Measurements from ENCODE around the gene NOL7. TPM values are rescaled to one million over a fixed set of nuclear protein-coding genes. Genes with fewer than 3 reads are reported as not detected.

NOL7 gene
- total and polyA plus RNA-seq, 4 donors = 25.6 to 43.0 (median 31.0) TPM

GRCh38 chr6:13663986-13664385, 48.9 kb downstream of the NOL7 start:
- peaks cover 3 to 21% (median 13%) of the 10 kb centered on the region in 4 donors for H3K4me1 ChIP-seq (ENCODE audit: control insufficient read depth in 4 of 4, insufficient read depth in 4 of 4, low read length in 3 of 4)
- 51% methylated on average over 4 of the region's 4 CpGs for WGBS
- TF ChIP-seq HNF4A (conservative IDR thresholded peaks at IDR 0.05) (peak; percentile 50 to 51), SP1 (IDR thresholded peaks at IDR 0.05) (no peak)

GRCh38 chr6:13664703-13665352, 49.7 kb downstream of the NOL7 start:
- Histone ChIP-seq H3K9me3 (ENCODE audit: control insufficient read depth in 4 of 4, low read length in 3 of 4) (no peaks in the 10 kb centered on the region), H3K4me1 (ENCODE audit: control insufficient read depth in 4 of 4, insufficient read depth in 4 of 4, low read length in 3 of 4) (peaks cover 3 to 21% (median 13%) of the 10 kb centered on the region in 4 donors), H3K27me3 (ENCODE audit: control insufficient read depth in 4 of 4, insufficient read depth in 4 of 4, low read length in 3 of 4) (no peaks in the 10 kb centered on the region), H3K36me3 (ENCODE audit: control insufficient read depth in 4 of 4, insufficient read depth in 3 of 4, low read depth in 1 of 4, low read length in 3 of 4) (no peaks in the 10 kb centered on the region), H3K4me3 (ENCODE audit: low read depth in 1 of 3, low read length in 3 of 3) (no peak overlapping the region), H3K27ac (ENCODE audit: low read depth in 1 of 2, low read length in 2 of 2) (no peak overlapping the region), H3K9ac (ENCODE audit: low read depth in 1 of 2, low read length in 2 of 2) (no peak overlapping the region)
- no peak for DNase-seq (ENCODE audit: low spot score)
- TF ChIP-seq ATF3 (IDR thresholded peaks at IDR 0.05) = no peak
- TF ChIP-seq REST (IDR thresholded peaks at IDR 0.05) = no peak
- TF ChIP-seq YY1 (IDR thresholded peaks at IDR 0.05) = no peak
- no peak for TF ChIP-seq HNF4G (IDR thresholded peaks at IDR 0.05)
- no peak for TF ChIP-seq FOXA1 (IDR thresholded peaks at IDR 0.05)
- no peak for TF ChIP-seq MAX (IDR thresholded peaks at IDR 0.05)
- no peak for TF ChIP-seq SP1 (IDR thresholded peaks at IDR 0.05)
- TF ChIP-seq JUND (IDR thresholded peaks at IDR 0.05) = no peak

More at GRCh38 chr6:13663986-13664385, 48.9 kb downstream of the NOL7 start:
- Histone ChIP-seq H3K9ac (ENCODE audit: low read depth in 1 of 2, low read length in 2 of 2) (no peak overlapping the region), H3K4me3 (ENCODE audit: low read depth in 1 of 3, low read length in 3 of 3) (no peak overlapping the region), H3K27ac (ENCODE audit: low read depth in 1 of 2, low read length in 2 of 2) (no peak overlapping the region), H3K9me3 (ENCODE audit: control insufficient read depth in 4 of 4, low read length in 3 of 4) (no peaks in the 10 kb centered on the region), H3K27me3 (ENCODE audit: control insufficient read depth in 4 of 4, insufficient read depth in 4 of 4, low read length in 3 of 4) (no peaks in the 10 kb centered on the region), H3K36me3 (ENCODE audit: control insufficient read depth in 4 of 4, insufficient read depth in 3 of 4, low read depth in 1 of 4, low read length in 3 of 4) (no peaks in the 10 kb centered on the region)
- DNase-seq (ENCODE audit: low spot score) = no peak

GRCh38 chr6:13666194-13667105, 51.3 kb downstream of the NOL7 start:
- Histone ChIP-seq H3K4me1 (ENCODE audit: control insufficient read depth in 4 of 4, insufficient read depth in 4 of 4, low read length in 3 of 4) (peaks cover 2 to 21% (median 13%) of the 10 kb centered on the region in 4 donors), H3K27ac (ENCODE audit: low read depth in 1 of 2, low read length in 2 of 2) (no peak overlapping the region), H3K9me3 (ENCODE audit: control insufficient read depth in 4 of 4, low read length in 3 of 4) (no peaks in the 10 kb centered on the region), H3K4me3 (ENCODE audit: low read depth in 1 of 3, low read length in 3 of 3) (no peak overlapping the region), H3K36me3 (ENCODE audit: control insufficient read depth in 4 of 4, insufficient read depth in 3 of 4, low read depth in 1 of 4, low read length in 3 of 4) (no peaks in the 10 kb centered on the region), H3K27me3 (ENCODE audit: control insufficient read depth in 4 of 4, insufficient read depth in 4 of 4, low read length in 3 of 4) (no peaks in the 10 kb centered on the region), H3K9ac (ENCODE audit: low read depth in 1 of 2, low read length in 2 of 2) (no peak overlapping the region)
- DNase-seq (ENCODE audit: low spot score) = no peak
- 94% methylated on average over 8 of the region's 8 CpGs for WGBS
- TF ChIP-seq HNF4A (conservative IDR thresholded peaks at IDR 0.05) (no peak), MAX (IDR thresholded peaks at IDR 0.05) (no peak), JUND (IDR thresholded peaks at IDR 0.05) (no peak), ATF3 (IDR thresholded peaks at IDR 0.05) (no peak), FOXA2 (IDR thresholded peaks at IDR 0.05) (no peak), EGR1 (IDR thresholded peaks at IDR 0.05; ENCODE audit: low read depth in 2 of 2) (no peak), TAF1 (conservative IDR thresholded peaks at IDR 0.05) (no peak), ZBTB33 (IDR thresholded peaks at IDR 0.05) (no peak), REST (IDR thresholded peaks at IDR 0.05) (no peak), NR2F2 (IDR thresholded peaks at IDR 0.05) (no peak)

Data from liver (tissue), 9 donors.